HepG2 (cell line): Measurements from ENCODE around the gene CCDC85C.

ENCODE experiments used
- ASH2L ChIP-seq: fragments of 300-600, 200-600 bp; sonication (generic); IDR thresholded peaks from 2 replicates; pipeline ENCODE4 v1.7.0; 2017; ENCODE audit warnings: low read depth, mild to moderate bottlenecking, moderate library complexity, mixed read lengths, low read length; ENCODE audit not compliant: insufficient read length
- ATF3 ChIP-seq: sonication (generic); formaldehyde crosslinking; IDR thresholded peaks from 2 replicates; pipeline ENCODE4 v1.4.0; 2020; ENCODE audit warnings: missing genetic modification reagents
- CTCF ChIP-seq: sonication (generic); formaldehyde crosslinking; IDR thresholded peaks from 2 replicates; pipeline ENCODE4 v1.5.0; 2020; ENCODE audit warnings: mild to moderate bottlenecking, missing genetic modification reagents, moderate library complexity
- HNF4G ChIP-seq, 2 experiments: sonication (generic) in 1 of 2; formaldehyde crosslinking in 1 of 2; IDR thresholded peaks; 2 replicates each; pipeline versions ENCODE4 v1.4.0 to v1.6.1; 2011 to 2020; ENCODE audit warnings: borderline replicate concordance in 2 of 2, low read depth in 2 of 2, mild to moderate bottlenecking in 2 of 2, low read length in 1 of 2, missing genetic modification reagents in 1 of 2, moderate library complexity in 1 of 2
- NFIC ChIP-seq: IDR thresholded peaks from 2 replicates; pipeline ENCODE4 v1.6.1; 2012; ENCODE audit warnings: mild to moderate bottlenecking, low read length, inconsistent platforms
- NR2C2 ChIP-seq: sonication (generic); formaldehyde crosslinking; IDR thresholded peaks from 2 replicates; pipeline ENCODE4 v1.4.0; 2020; ENCODE audit warnings: missing genetic modification reagents, mild to moderate bottlenecking, moderate library complexity, borderline replicate concordance
- POLR2AphosphoS2 ChIP-seq: IDR thresholded peaks from 2 replicates; pipeline ENCODE4 v1.6.1; 2011; ENCODE audit warnings: low read depth, low read length, improper control_type of control experiment
- POLR2AphosphoS5 ChIP-seq: IDR thresholded peaks from 2 replicates; pipeline ENCODE4 v1.6.1; 2012; ENCODE audit warnings: low read depth, low read length
- RBAK ChIP-seq: sonication (generic); formaldehyde crosslinking; IDR thresholded peaks from 2 replicates; pipeline ENCODE4 v1.5.1; 2020; ENCODE audit warnings: mild to moderate bottlenecking, missing genetic modification reagents
- REST ChIP-seq, 2 experiments: IDR thresholded peaks; 2 replicates each; pipeline ENCODE4 v1.6.1; 2011 to 2012; ENCODE audit warnings: low read length in 2 of 2, borderline replicate concordance in 1 of 2, low read depth in 1 of 2, mild to moderate bottlenecking in 1 of 2, moderate library complexity in 1 of 2
- RFX5 ChIP-seq: IDR thresholded peaks from 2 replicates; pipeline ENCODE4 v1.6.1; 2011; ENCODE audit warnings: low read depth, low read length, improper control_type of control experiment
- SMC3 ChIP-seq: IDR thresholded peaks from 2 replicates; pipeline ENCODE4 v1.6.1; 2011; ENCODE audit warnings: low read length, improper control_type of control experiment
- ZFP90 ChIP-seq: sonication (generic); formaldehyde crosslinking; IDR thresholded peaks from 2 replicates; pipeline ENCODE4 v1.8.0; 2022; ENCODE audit warnings: missing genetic modification reagents, mild to moderate bottlenecking, inconsistent platforms, borderline replicate concordance

- no peak for TF ChIP-seq REST (IDR thresholded peaks at IDR 0.05; ENCODE audit: borderline replicate concordance in 1 of 2, low read depth in 1 of 2, low read length in 2 of 2)
- no peak for TF ChIP-seq SMC3
- TF ChIP-seq ATF3 (CRISPR knock-in tag), result no peak
- no peak for TF ChIP-seq ZFP90 (CRISPR knock-in tag)
- no peak for TF ChIP-seq RBAK
- no peak for TF ChIP-seq NFIC
- TF ChIP-seq HNF4G (IDR thresholded peaks at IDR 0.05; ENCODE audit: borderline replicate concordance, low read depth, low read length), result no peak
- no peak for TF ChIP-seq HNF4G (CRISPR knock-in tag; IDR thresholded peaks at IDR 0.05; ENCODE audit: borderline replicate concordance, low read depth)
- TF ChIP-seq POLR2AphosphoS2, result no peak
- no peak for TF ChIP-seq ASH2L
- no peak for TF ChIP-seq CTCF (CRISPR knock-in tag)
- no peak for TF ChIP-seq RFX5
- TF ChIP-seq NR2C2 (CRISPR knock-in tag), result no peak
- no peak for TF ChIP-seq POLR2AphosphoS5
Observed at GRCh38 chr14:99560922-99561683, 42.9 kb downstream of the CCDC85C start.
